Measurements from ENCODE around the gene MEF2D.

Gene MEF2D

GRCh38 chr1:156433602-156434001 is 67.0 kb downstream of the MEF2D start:
- TF ChIP-seq REST (IDR thresholded peaks at IDR 0.05; ENCODE audit: insufficient replicate concordance, low read depth): no peak
- no peak for TF ChIP-seq POLR2AphosphoS5 (IDR thresholded peaks at IDR 0.05; ENCODE audit: low read depth)
- no peak for TF ChIP-seq CTCF (IDR thresholded peaks at IDR 0.05; ENCODE audit: insufficient read depth, low read length)
- TF ChIP-seq SPI1 (IDR thresholded peaks at IDR 0.05; ENCODE audit: borderline replicate concordance, low read depth): no peak
- TF ChIP-seq GABPA (IDR thresholded peaks at IDR 0.05; ENCODE audit: low read depth): no peak
- H3K27ac ChIP-seq (replicated peaks): no peak overlapping the region
- DNase-seq (ENCODE audit: low read depth in 1 of 2, low spot score in 1 of 2): no peak
- H3K4me3 ChIP-seq (replicated peaks; ENCODE audit: insufficient read depth, low read length): no peak overlapping the region
- H3K27me3 ChIP-seq (ENCODE audit: insufficient read depth, poor library complexity, severe bottlenecking): peaks cover 80% of the 10 kb centered on the region

- no peak for TF ChIP-seq SPI1 (IDR thresholded peaks at IDR 0.05; ENCODE audit: borderline replicate concordance, low read depth)
- Histone ChIP-seq H3K27me3 (ENCODE audit: insufficient read depth, poor library complexity, severe bottlenecking) (peaks cover 80% of the 10 kb centered on the region), H3K4me3 (replicated peaks; ENCODE audit: insufficient read depth, low read length) (no peak overlapping the region), H3K27ac (replicated peaks) (no peak overlapping the region)
- no peak for DNase-seq (ENCODE audit: low read depth in 1 of 2, low spot score in 1 of 2)
These were observed 67.5 kb downstream of the MEF2D start for GRCh38 chr1:156433032-156433431.

- peaks cover 80% of the 10 kb centered on the region for H3K27me3 ChIP-seq (ENCODE audit: insufficient read depth, poor library complexity, severe bottlenecking)
- DNase-seq (ENCODE audit: low read depth in 1 of 2, low spot score in 1 of 2): no peak
These were observed 67.9 kb downstream of the MEF2D start for GRCh38 chr1:156432669-156433018.

More at GRCh38 chr1:156432669-156433018, 67.9 kb downstream of the MEF2D start:
- TF ChIP-seq GABPA (IDR thresholded peaks at IDR 0.05; ENCODE audit: low read depth) (no peak), SPI1 (IDR thresholded peaks at IDR 0.05; ENCODE audit: borderline replicate concordance, low read depth) (no peak), REST (IDR thresholded peaks at IDR 0.05; ENCODE audit: insufficient replicate concordance, low read depth) (no peak), POLR2AphosphoS5 (IDR thresholded peaks at IDR 0.05; ENCODE audit: low read depth) (no peak), CTCF (IDR thresholded peaks at IDR 0.05; ENCODE audit: insufficient read depth, low read length) (no peak)
- no peak overlapping the region for H3K4me3 ChIP-seq (replicated peaks; ENCODE audit: insufficient read depth, low read length)
- no peak overlapping the region for H3K27ac ChIP-seq (replicated peaks)

All from HL-60 (cell line).